HG03520 (cell line): ENCODE data around the gene BABAM2.
"Not testable (repeated sequence)": the region's sequence is repeated elsewhere in the genome, so short reads cannot be mapped to it uniquely, and the experiment has no call there.

Experiments
- ATAC-seq: cut with Tn5 transposase; IDR thresholded peaks from one replicate; pipeline ENCODE4 v1.9.1; 2021; ENCODE audit warnings: mild to moderate bottlenecking, moderate library complexity; ENCODE audit not compliant: unreplicated experiment

BABAM2 gene

GRCh38 chr2:28365158-28365557 is 474.6 kb downstream of the BABAM2 start:
- ATAC-seq = no peak

GRCh38 chr2:28366149-28366495 is 475.6 kb downstream of the BABAM2 start:
- no peak for ATAC-seq

- no peak for ATAC-seq
These were observed 476.2 kb downstream of the BABAM2 start for GRCh38 chr2:28366496-28367282.

- no peak for ATAC-seq
These were observed 477.3 kb downstream of the BABAM2 start for GRCh38 chr2:28367667-28368356.

GRCh38 chr2:28368357-28368798 is 477.8 kb downstream of the BABAM2 start:
- ATAC-seq = no peak

- no peak for ATAC-seq
These were observed 478.8 kb downstream of the BABAM2 start for GRCh38 chr2:28369358-28369757.

- no peak for ATAC-seq
These were observed 479.8 kb downstream of the BABAM2 start for GRCh38 chr2:28370354-28370753.

GRCh38 chr2:28371728-28372127 is 481.2 kb downstream of the BABAM2 start:
- not testable (repeated sequence) for ATAC-seq

- ATAC-seq = no peak
These were observed 483.3 kb downstream of the BABAM2 start for GRCh38 chr2:28373854-28374253.

GRCh38 chr2:28374331-28374730 is 483.8 kb downstream of the BABAM2 start:
- no peak for ATAC-seq

- no peak for ATAC-seq
These were observed 484.7 kb downstream of the BABAM2 start for GRCh38 chr2:28375236-28375635.

- no peak for ATAC-seq
These were observed 485.5 kb downstream of the BABAM2 start for GRCh38 chr2:28375742-28376631.

GRCh38 chr2:28377195-28377816 is 486.8 kb downstream of the BABAM2 start:
- no peak for ATAC-seq

GRCh38 chr2:28377984-28378678 is 487.6 kb downstream of the BABAM2 start:
- no peak for ATAC-seq

GRCh38 chr2:28378679-28379584 is 488.4 kb downstream of the BABAM2 start:
- no peak for ATAC-seq

GRCh38 chr2:28380219-28380618 is 489.7 kb downstream of the BABAM2 start:
- ATAC-seq = no peak

GRCh38 chr2:28381225-28382180 is 491.0 kb downstream of the BABAM2 start:
- no peak for ATAC-seq

- no peak for ATAC-seq
These were observed 492.2 kb downstream of the BABAM2 start for GRCh38 chr2:28382755-28383154.
